GM12892 (cell line): ENCODE measurements around the gene GPR152.

ENCODE experiments used
- POLR2A ChIP-seq: IDR thresholded peaks from 2 replicates; pipeline ENCODE4 v1.6.1; 2011; ENCODE audit warnings: low read depth, low read length, control low read depth
- POLR2AphosphoS5 ChIP-seq: IDR thresholded peaks from 2 replicates; pipeline ENCODE4 v1.6.1; 2011; ENCODE audit warnings: low read depth, low read length, control low read depth

- TF ChIP-seq POLR2A = peak; percentile 23; the same call in 1 of the 2 replicates
- no peak for TF ChIP-seq POLR2AphosphoS5
Observed at GRCh38 chr11:67442504-67443404, 9.8 kb downstream of the GPR152 start.
